ENCODE data around the gene EFCAB6. TPM values are rescaled to one million over a fixed set of nuclear protein-coding genes. Genes with fewer than 3 reads are reported as not detected.

The EFCAB6 gene
- total and polyA plus RNA-seq, 2 of the 4 experiments (the other 2 are of a cell fraction): 0.44 to 1.1 TPM

GRCh38 chr22:43827003-43827735, 15.1 kb upstream of the EFCAB6 start:
- TF ChIP-seq NFE2L2 (IDR thresholded peaks at IDR 0.05; ENCODE audit: low read depth, low read length) (no peak), RAD21 (IDR thresholded peaks at IDR 0.05; ENCODE audit: low read length) (no peak), SMC3 (IDR thresholded peaks at IDR 0.05; ENCODE audit: low read depth, low read length) (no peak), BHLHE40 (IDR thresholded peaks at IDR 0.05; ENCODE audit: low read depth, low read length) (no peak)
- no peak overlapping the region for H4K8ac ChIP-seq (ENCODE audit: low read depth in 2 of 2, low read length in 2 of 2)
- peak overlapping the region; percentile 37; the same call in 1 of the 2 replicates for H2BK120ac ChIP-seq (ENCODE audit: low read depth, low read length)
- POLR2A ChIA-PET (ENCODE audit: unreplicated experiment): no interaction called here
- H3K18ac ChIP-seq (ENCODE audit: low read depth, low read length): peak overlapping the region; percentile 32
- H2AFZ ChIP-seq (replicated peaks; ENCODE audit: low read length, poor library complexity): peak overlapping the region; percentile 35
- H3K4ac ChIP-seq (ENCODE audit: low read depth, low read length): 0 out of 2 replicates have a peak overlapping the region, but pooled peaks have one; percentile 39
- peak overlapping the region; percentile 83; the same call in 1 of the 2 replicates for H2AK5ac ChIP-seq (ENCODE audit: low read depth, low read length)
- DNase-seq: no peak
- H3K9me1 ChIP-seq (ENCODE audit: insufficient read depth, low read length): peaks cover 13% of the 10 kb centered on the region
- no peaks in the 10 kb centered on the region; the same call in 1 of the 2 replicates for H4K20me1 ChIP-seq (ENCODE audit: insufficient read depth, low read length)
- intact Hi-C loops (cut with micrococcal nuclease) (no loop called here), in situ Hi-C loops (cut with MboI; ENCODE audit: low sequenced_read_pairs) (no loop called here), dilution Hi-C loops (cut with HindIII; ENCODE audit: low sequenced_read_pairs, unreplicated experiment) (no loop called here)
- H3K14ac ChIP-seq (replicated peaks; ENCODE audit: low read depth, low read length): 0 out of 2 replicates have a peak overlapping the region, but pooled peaks have one; percentile 13
- peaks cover 44% of the 10 kb centered on the region for H3K4me1 ChIP-seq (ENCODE audit: control insufficient read depth, insufficient read depth, low read length)
- H3K36me3 ChIP-seq (ENCODE audit: control insufficient read depth, insufficient read depth, low read length): no peaks in the 10 kb centered on the region
- no peak overlapping the region for H2AK9ac ChIP-seq (replicated peaks; ENCODE audit: low read depth, low read length, poor library complexity)
- no peaks in the 10 kb centered on the region for H3K9me3 ChIP-seq (ENCODE audit: control insufficient read depth, insufficient read depth, low read length)
- no peaks in the 10 kb centered on the region for H3K79me1 ChIP-seq (ENCODE audit: low read depth in 1 of 2, low read length in 2 of 2)
- ATAC-seq (ENCODE audit: low read depth): peak; percentile 4
- BruUV-seq (replicated peaks): no TSS peak
- CTCF ChIA-PET: interaction anchor here (0.6 to 1.7 kb wide), 10 partner anchors 10 to 640 kb away, joined by 3 to 8 read pairs (median 4); partner anchors contain the start of genes EFCAB6 and TTLL12
- no peak overlapping the region for H3K56ac ChIP-seq (ENCODE audit: extremely low read depth, insufficient read depth, low read length)
- H3K27me3 ChIP-seq (ENCODE audit: control insufficient read depth, insufficient read depth, low read length): no peaks in the 10 kb centered on the region
- no peak overlapping the region for H3K4me3 ChIP-seq (ENCODE audit: insufficient read depth, low read depth, low read length)
- no peak overlapping the region for H2BK5ac ChIP-seq (ENCODE audit: low read depth, low read length, poor library complexity, severe bottlenecking)
- 73% methylated on average over 3 of the region's 13 CpGs; no CpG with 5 or more reads in 1 of the 2 experiments for WGBS, 2 experiments (ENCODE audit: extremely low coverage in 2 of 2, insufficient read length in 1 of 2)
- no peak overlapping the region; the same call in 1 of the 2 replicates for H4K5ac ChIP-seq (ENCODE audit: low read depth, low read length)
- H3K27ac ChIP-seq (ENCODE audit: insufficient read depth, low read length): peak overlapping the region; percentile 33; the same call in 1 of the 2 replicates
- no peak overlapping the region for H2BK15ac ChIP-seq (ENCODE audit: low read depth, low read length)
- no peak overlapping the region for H4K91ac ChIP-seq (ENCODE audit: insufficient read depth, low read depth, low read length)
- no peak overlapping the region for H3K9ac ChIP-seq (ENCODE audit: low read depth, low read length)
- H3K23ac ChIP-seq (ENCODE audit: low read depth, low read length): no peak overlapping the region
- peak overlapping the region; percentile 30 for H3K4me2 ChIP-seq (ENCODE audit: low read depth, low read length)
- H2BK20ac ChIP-seq (ENCODE audit: low read depth, low read length): peak overlapping the region; percentile 43; the same call in 1 of the 2 replicates
